Keratinocyte (primary cell): ENCODE data around the gene PLXNB2.

Experiments used
- CTCF ChIP-seq, 3 experiments: IDR thresholded peaks in 1 of 3; conservative IDR thresholded peaks in 1 of 3; optimal IDR thresholded peaks in 1 of 3; 2 replicates in 2 of 3; 3 replicates in 1 of 3; pipeline versions ENCODE3 to v1.5.1; 2011; ENCODE audit warnings: low read length in 3 of 3, mild to moderate bottlenecking in 3 of 3, moderate library complexity in 2 of 3, control low read depth in 1 of 3, inconsistent platforms in 1 of 3; ENCODE audit not compliant: insufficient read depth in 2 of 3; ENCODE audit errors: extremely low read depth in 1 of 3
- EZH2 ChIP-seq: IDR thresholded peaks from one replicate; pipeline ENCODE4 v1.6.1; 2012; ENCODE audit warnings: inconsistent platforms, mild to moderate bottlenecking, low read length, moderate library complexity

- TF ChIP-seq CTCF (optimal IDR thresholded peaks at IDR 0.05 in 1 of 3, IDR thresholded peaks at IDR 0.05 in 1 of 3, conservative IDR thresholded peaks at IDR 0.05 in 1 of 3; ENCODE audit: extremely low read depth in 1 of 3, insufficient read depth in 2 of 3, low read length in 3 of 3) (no peak), EZH2 (no peak)
Measured at GRCh38 chr22:50311606-50312351, 4.3 kb upstream of the PLXNB2 start.
